Natural killer cell (primary cell): ENCODE results near the gene DDX25. TPM values are rescaled to one million over a fixed set of nuclear protein-coding genes. Genes with fewer than 3 reads are reported as not detected.

Source experiments
- ATAC-seq, 3 donors: fragments of 150-1000 bp in 2 of 3; fragments of 200-7000 bp in 1 of 3; cut with Tn5 transposase; 1 replicate in 1 of 3; 2 replicates in 2 of 3; pipeline ENCODE4 v1.10.0; 2021; ENCODE audit warnings: mild to moderate bottlenecking in 2 of 3, moderate library complexity in 2 of 3
- DNase-seq, 2 donors: peaks; one replicate each; pipeline versions ENCODE4 v3.0.0 to v3.0.0-alpha.2; 2013 to 2021; ENCODE audit warnings: mixed read lengths in 1 of 2
- H3K27ac ChIP-seq: one replicate; pipeline ENCODE4 v1.5.1; 2013; ENCODE audit warnings: mild to moderate bottlenecking, low read length
- H3K27me3 ChIP-seq: one replicate; pipeline ENCODE4 v1.6.1; 2013; ENCODE audit warnings: low read length; ENCODE audit not compliant: control insufficient read depth, insufficient read depth
- H3K36me3 ChIP-seq: one replicate; pipeline ENCODE4 v1.6.1; 2013; ENCODE audit warnings: low read length; ENCODE audit not compliant: control insufficient read depth, insufficient read depth
- H3K4me1 ChIP-seq: one replicate; pipeline ENCODE4 v1.6.1; 2013; ENCODE audit warnings: low read length; ENCODE audit not compliant: control insufficient read depth, insufficient read depth
- H3K4me3 ChIP-seq: one replicate; pipeline ENCODE4 v1.5.1; 2013; ENCODE audit warnings: low read length
- H3K9me3 ChIP-seq: one replicate; pipeline ENCODE4 v1.6.1; 2013; ENCODE audit warnings: low read length; ENCODE audit not compliant: control insufficient read depth, insufficient read depth
- H3K27ac Mint-ChIP-seq, 2 donors: one replicate each; pipeline ENCODE4 v1.8.0; 2022; ENCODE audit warnings: mild to moderate bottlenecking in 2 of 2, mixed read lengths in 2 of 2, moderate library complexity in 1 of 2
- H3K27me3 Mint-ChIP-seq, 2 donors: one replicate each; pipeline ENCODE4 v1.8.0; 2022; ENCODE audit warnings: low read depth in 2 of 2, mixed read lengths in 2 of 2
- H3K36me3 Mint-ChIP-seq: one replicate; pipeline ENCODE4 v1.8.0; 2022; ENCODE audit warnings: mixed read lengths
- H3K4me1 Mint-ChIP-seq, 2 donors: one replicate each; pipeline ENCODE4 v1.8.0; 2022; ENCODE audit warnings: mixed read lengths in 2 of 2
- H3K4me3 Mint-ChIP-seq: one replicate; pipeline ENCODE4 v1.8.0; 2022; ENCODE audit warnings: mild to moderate bottlenecking, moderate library complexity, mixed read lengths
- H3K9me3 Mint-ChIP-seq, 2 donors: one replicate each; pipeline ENCODE4 v1.8.0; 2022; ENCODE audit warnings: mixed read lengths in 2 of 2
- CTCF ChIP-seq: fragments of 200-600 bp; IDR thresholded peaks from one replicate; pipeline ENCODE4 v1.8.0; 2022; ENCODE audit warnings: antibody characterized with exemption
- WGBS: methylation state at CpG from one replicate; pipeline ENCODE4 v1.1.7; 2013; ENCODE audit warnings: missing lambda C conversion rate; ENCODE audit not compliant: insufficient coverage; 5-methylcytosine and 5-hydroxymethylcytosine counted together
- intact Hi-C: fragments of 100-400 bp; cut with micrococcal nuclease; formaldehyde crosslinking; loops from one replicate; pipeline ENCODE4 v1.14.2; 2022
- total RNA-seq, 4 donors: library from RNA; stranded (reverse); fragments of 120-200 nt in 1 of 4; gene quantifications; one replicate each; pipeline versions ENCODE4 v1.2.3 to v1.2.4, GENCODE V29; 2013 to 2022

The DDX25 gene
- total RNA-seq, 3 donors from 2014 or later (not counting 1 experiment from before 2014, with no cell fraction given) = not detected

DNA sequence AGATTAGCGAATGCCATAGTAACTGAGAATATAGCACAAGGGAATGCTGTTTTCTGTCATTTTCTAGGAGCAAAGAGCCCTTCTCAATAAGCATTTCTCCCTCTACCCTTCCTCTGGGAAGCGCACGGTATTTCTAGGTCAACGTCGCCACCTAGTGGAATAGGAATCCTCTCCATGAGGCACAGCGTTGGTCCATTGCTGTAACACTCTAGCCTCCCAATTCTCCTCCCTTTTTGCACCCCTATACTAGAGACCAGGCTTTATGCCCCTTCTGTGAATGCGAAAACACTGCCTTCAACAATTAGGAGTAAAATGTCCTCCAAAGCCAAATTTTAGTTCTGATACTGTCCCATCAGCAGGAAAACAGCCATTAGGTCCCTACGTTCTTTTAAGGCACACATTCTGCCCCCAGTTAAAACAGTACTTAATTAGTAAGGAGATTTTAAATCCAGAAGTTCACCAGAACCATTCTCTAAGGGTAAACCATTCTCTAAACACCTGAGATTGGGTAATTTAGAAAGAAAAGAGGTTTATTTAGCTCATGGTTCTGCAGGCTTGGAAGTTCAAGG lies 29.7 kb upstream of the DDX25 start:
- ATAC-seq (peak in 2 of 3 donors; percentile 38 to 73), DNase-seq (peak in 1 of 2 donors; percentile 70)
- no peak overlapping the region for H3K27ac ChIP-seq
- WGBS = 7% methylated on average over 7 of the region's 8 CpGs
- H3K36me3 ChIP-seq = no peaks in the 10 kb centered on the region
- H3K36me3 Mint-ChIP-seq = no peaks in the 10 kb centered on the region
- no peak overlapping the region for H3K27ac Mint-ChIP-seq
- no peak overlapping the region for H3K4me3 Mint-ChIP-seq
- H3K9me3 ChIP-seq = no peaks in the 10 kb centered on the region
- no peak overlapping the region for H3K4me3 ChIP-seq
- intact Hi-C loops = no loop called here
- peaks cover 5 to 34% of the 10 kb centered on the region in 2 donors for H3K27me3 Mint-ChIP-seq
- H3K27me3 ChIP-seq = no peaks in the 10 kb centered on the region
- H3K4me1 Mint-ChIP-seq = peaks cover 0 to 5% of the 10 kb centered on the region in 2 donors
- no peaks in the 10 kb centered on the region for H3K9me3 Mint-ChIP-seq
- peak; percentile 60 for TF ChIP-seq CTCF
- H3K4me1 ChIP-seq = no peaks in the 10 kb centered on the region

DNA sequence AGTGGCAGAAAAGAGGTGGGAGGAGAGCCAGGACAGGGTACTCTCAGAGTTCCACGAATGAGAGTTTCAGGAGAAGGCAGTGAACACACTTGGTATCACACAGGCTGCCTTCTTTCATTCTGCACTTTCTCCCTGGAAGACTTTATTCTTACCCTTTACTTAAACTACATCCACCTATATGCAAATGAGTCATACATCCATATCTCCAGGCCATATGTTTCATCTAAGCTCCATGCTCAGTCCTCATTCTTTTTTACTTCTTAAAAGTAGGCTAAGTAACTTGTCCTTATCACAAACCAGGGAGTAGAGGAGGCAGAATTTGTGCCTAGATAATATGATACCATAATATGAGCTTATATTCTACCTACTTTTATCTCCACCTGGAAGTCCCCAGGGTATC lies 23.0 kb upstream of the DDX25 start:
- Histone ChIP-seq H3K4me3 (no peak overlapping the region), H3K9me3 (no peaks in the 10 kb centered on the region), H3K27me3 (no peaks in the 10 kb centered on the region), H3K36me3 (no peaks in the 10 kb centered on the region), H3K27ac (no peak overlapping the region), H3K4me1 (no peaks in the 10 kb centered on the region)
- ATAC-seq = no peak
- no peak for DNase-seq
- H3K27me3 Mint-ChIP-seq = peaks cover 5 to 6% of the 10 kb centered on the region in 2 donors
- H3K27ac Mint-ChIP-seq = no peak overlapping the region
- TF ChIP-seq CTCF = no peak
- 86% methylated on average over 1 of the region's 1 CpG for WGBS
- no peak overlapping the region for H3K4me3 Mint-ChIP-seq
- intact Hi-C loops = no loop called here
- no peaks in the 10 kb centered on the region for H3K9me3 Mint-ChIP-seq
- no peaks in the 10 kb centered on the region for H3K4me1 Mint-ChIP-seq
- no peaks in the 10 kb centered on the region for H3K36me3 Mint-ChIP-seq

- no peak for ATAC-seq
- TF ChIP-seq CTCF = no peak
- H3K4me3 ChIP-seq = no peak overlapping the region
- 84% methylated on average over 8 of the region's 8 CpGs for WGBS
- H3K4me1 ChIP-seq = peaks cover 12% of the 10 kb centered on the region
- Mint-ChIP-seq H3K4me3 (no peak overlapping the region), H3K36me3 (no peaks in the 10 kb centered on the region), H3K27me3 (peaks cover 2 to 8% of the 10 kb centered on the region in 2 donors), H3K4me1 (peaks cover 10 to 11% of the 10 kb centered on the region in 2 donors), H3K9me3 (no peaks in the 10 kb centered on the region), H3K27ac (no peak overlapping the region)
- intact Hi-C loops = no loop called here
- H3K36me3 ChIP-seq = no peaks in the 10 kb centered on the region
- H3K9me3 ChIP-seq = no peaks in the 10 kb centered on the region
- no peaks in the 10 kb centered on the region for H3K27me3 ChIP-seq
- H3K27ac ChIP-seq = no peak overlapping the region
- DNase-seq = no peak
Observed at GRCh38 chr11:125883375-125883774, 20.9 kb upstream of the DDX25 start.

- peaks cover 16 to 18% of the 10 kb centered on the region in 2 donors for H3K4me1 Mint-ChIP-seq
- no peaks in the 10 kb centered on the region for H3K9me3 Mint-ChIP-seq
- 14% methylated on average over 24 of the region's 24 CpGs for WGBS
- peak overlapping the region; percentile 94 to 97 for H3K27ac Mint-ChIP-seq
- Histone ChIP-seq H3K27ac (peak overlapping the region; percentile 95), H3K27me3 (no peaks in the 10 kb centered on the region), H3K36me3 (peaks cover 5% of the 10 kb centered on the region), H3K9me3 (no peaks in the 10 kb centered on the region), H3K4me3 (peak overlapping the region; percentile 90), H3K4me1 (peaks cover 15% of the 10 kb centered on the region)
- peak overlapping the region; percentile 96 for H3K4me3 Mint-ChIP-seq
- no peaks in the 10 kb centered on the region for H3K36me3 Mint-ChIP-seq
- peaks cover 0 to 4% of the 10 kb centered on the region in 2 donors for H3K27me3 Mint-ChIP-seq
- DNase-seq (peak in 1 of 2 donors; percentile 71), ATAC-seq (peak; percentile 19 to 57 (median 41))
- TF ChIP-seq CTCF = no peak
- intact Hi-C loops = loop anchor here (2.0 to 5.0 kb wide), 4 partner anchors 262 to 935 kb away; partner anchors contain the start of genes CCDC15, CHEK1, FOXRED1 and SRPRA
Observed at GRCh38 chr11:125886997-125887372, 17.3 kb upstream of the DDX25 start.
